Measurements from ENCODE around the gene STAP2.
"Not testable (repeated sequence)": the region's sequence is repeated elsewhere in the genome, so short reads cannot be mapped to it uniquely, and the experiment has no call there.

STAP2 gene

GRCh38 chr19:4297901-4298809, 40.5 kb downstream of the STAP2 start:
- no peak for FAIRE-seq

GRCh38 chr19:4295972-4296771, 42.5 kb downstream of the STAP2 start:
- FAIRE-seq, result no peak

DNA sequence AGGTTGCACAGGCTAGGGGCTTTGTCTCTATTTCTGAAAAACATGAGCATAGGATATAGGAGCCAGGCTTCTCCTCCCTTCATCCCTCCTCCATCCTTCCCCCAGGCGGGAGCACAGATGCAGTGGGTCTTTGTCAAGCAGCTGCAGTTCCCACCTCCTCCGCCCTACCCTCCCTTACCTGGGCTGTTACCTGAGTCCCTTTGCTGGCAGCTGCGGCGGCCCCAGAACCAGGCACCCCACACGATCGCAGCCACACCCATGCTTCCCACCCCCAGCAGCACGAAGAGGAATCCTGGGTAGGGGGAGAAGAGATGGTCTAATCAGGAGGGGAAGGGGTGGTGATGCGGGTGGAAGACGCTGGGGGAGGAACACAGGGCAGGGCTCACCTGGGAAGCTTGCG, 44.2 kb downstream of the STAP2 start:
- no peak for FAIRE-seq

DNA sequence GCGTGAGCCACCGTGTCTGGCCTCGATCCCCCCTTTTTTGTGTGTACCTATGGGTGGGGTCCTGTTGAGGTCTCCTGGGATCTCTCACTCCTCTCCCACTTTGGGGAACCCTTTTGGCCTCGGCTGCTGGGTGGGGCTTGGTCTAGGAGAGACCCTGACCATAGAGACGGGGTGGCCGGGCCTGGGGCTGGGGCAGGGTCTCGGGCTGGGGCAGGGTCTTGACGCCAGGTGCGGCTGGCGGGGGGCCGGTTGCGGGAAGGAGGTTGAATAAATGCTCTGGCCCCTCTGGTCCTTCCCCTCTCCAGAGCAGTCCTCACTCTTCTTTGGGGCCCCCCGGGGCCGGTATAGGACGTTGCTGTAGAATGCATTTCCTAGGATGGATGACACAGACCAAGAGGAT, 46.1 kb downstream of the STAP2 start:
- FAIRE-seq, result no peak

- no peak for FAIRE-seq
Observed at GRCh38 chr19:4291184-4291732, 47.4 kb downstream of the STAP2 start.

GRCh38 chr19:4288091-4288777, 50.4 kb downstream of the STAP2 start:
- FAIRE-seq, result no peak

GRCh38 chr19:4286141-4286540, 52.5 kb downstream of the STAP2 start:
- FAIRE-seq, result not testable (repeated sequence)

DNA sequence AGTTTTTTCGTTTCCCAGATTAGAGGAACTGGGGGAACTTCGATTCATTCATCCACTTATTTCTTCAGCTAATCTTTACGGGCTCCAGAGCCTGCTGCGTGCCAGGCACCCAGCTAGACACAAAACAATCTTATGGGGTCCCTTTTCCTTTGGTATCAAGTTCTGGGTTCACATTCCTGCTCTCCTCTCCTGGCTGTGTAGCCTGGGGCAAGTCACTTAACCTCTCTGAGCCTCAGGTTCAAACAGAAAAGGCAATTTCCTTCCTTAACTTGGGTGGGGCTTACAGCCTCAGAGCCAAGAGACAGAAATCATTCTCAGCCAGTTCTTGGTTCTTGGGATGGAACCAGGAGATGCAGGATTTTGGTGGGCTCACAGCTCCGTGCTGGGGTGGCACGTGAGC, 53.7 kb downstream of the STAP2 start:
- FAIRE-seq, result no peak

DNA sequence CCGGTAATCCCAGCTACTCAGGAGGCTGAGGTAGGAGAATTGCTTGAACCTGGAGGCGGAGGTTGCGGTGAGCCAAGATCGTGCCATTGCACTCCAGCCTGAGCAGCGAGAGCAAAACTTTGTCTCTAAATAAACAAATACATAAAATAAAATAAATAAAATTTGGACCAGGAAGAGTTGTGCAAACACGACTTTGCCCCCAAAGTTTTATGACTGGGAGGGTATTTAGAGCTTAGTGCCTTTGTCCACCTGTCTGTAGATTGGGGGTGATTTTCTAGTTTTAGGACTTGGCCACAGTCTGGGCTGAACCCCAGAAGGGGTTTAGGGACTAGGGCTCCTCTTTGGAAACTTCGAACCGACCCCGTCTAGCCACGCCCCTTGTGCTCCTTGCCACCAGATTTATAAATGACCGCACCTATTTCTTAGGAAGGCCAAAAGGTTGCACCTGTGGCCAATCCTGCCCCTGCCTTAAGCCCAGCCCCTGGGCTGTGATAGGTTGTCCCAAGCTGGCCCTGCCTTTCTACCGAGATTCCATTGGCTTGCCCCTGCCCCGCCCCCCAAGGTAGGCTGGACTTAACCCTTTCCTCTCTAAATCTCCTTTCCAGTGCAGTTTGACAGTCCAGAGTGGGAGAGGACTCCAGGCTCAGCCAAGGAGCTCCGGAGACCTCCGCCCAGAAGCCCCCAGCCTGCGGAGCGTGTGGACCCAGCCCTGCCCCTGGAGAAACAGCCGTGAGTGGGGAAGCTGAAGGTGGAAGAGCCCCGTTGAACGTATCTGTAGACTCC, 54.3 kb downstream of the STAP2 start:
- FAIRE-seq, result no peak

DNA sequence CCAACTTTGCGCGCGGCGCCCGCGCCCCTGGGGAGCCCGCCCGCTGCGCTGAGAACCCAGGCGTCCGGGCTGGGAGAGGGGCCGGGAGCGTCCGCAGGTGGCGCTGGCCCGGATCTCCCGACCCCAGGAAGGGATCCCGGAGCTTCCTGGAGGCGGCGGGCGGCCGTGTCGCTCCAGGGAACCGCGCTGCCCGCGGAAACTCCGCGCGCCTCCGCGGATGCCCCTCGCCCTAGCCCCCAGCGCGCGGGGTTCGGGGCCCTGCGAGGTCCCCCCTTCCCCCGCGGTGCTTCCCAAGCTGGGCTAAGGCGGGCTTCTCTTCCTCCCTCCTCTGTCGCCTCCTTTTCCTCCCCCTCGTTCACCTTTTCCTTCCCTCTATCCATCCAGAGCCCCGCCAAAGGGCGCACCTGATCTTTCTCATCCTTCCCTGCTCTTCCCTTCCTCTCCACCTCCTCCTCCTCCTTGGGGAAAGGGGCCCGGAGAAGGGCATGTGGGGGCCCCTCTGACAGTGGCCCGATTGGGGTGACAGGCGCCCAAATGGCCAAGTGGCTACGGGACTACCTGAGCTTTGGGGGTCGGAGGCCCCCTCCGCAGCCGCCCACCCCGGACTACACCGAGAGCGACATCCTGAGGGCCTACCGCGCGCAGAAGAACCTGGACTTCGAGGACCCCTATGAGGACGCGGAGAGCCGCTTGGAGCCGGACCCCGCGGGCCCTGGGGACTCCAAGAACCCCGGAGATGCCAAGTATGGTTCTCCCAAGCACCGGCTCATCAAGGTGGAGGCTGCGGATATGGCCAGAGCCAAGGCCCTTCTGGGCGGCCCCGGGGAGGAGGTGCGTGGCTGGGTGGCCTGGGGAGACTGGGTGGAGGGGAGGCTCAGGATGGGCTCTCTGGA, 58.9 kb downstream of the STAP2 start:
- FAIRE-seq, result no peak

- FAIRE-seq, result no peak
Observed at GRCh38 chr19:4279267-4279529, 59.4 kb downstream of the STAP2 start.

DNA sequence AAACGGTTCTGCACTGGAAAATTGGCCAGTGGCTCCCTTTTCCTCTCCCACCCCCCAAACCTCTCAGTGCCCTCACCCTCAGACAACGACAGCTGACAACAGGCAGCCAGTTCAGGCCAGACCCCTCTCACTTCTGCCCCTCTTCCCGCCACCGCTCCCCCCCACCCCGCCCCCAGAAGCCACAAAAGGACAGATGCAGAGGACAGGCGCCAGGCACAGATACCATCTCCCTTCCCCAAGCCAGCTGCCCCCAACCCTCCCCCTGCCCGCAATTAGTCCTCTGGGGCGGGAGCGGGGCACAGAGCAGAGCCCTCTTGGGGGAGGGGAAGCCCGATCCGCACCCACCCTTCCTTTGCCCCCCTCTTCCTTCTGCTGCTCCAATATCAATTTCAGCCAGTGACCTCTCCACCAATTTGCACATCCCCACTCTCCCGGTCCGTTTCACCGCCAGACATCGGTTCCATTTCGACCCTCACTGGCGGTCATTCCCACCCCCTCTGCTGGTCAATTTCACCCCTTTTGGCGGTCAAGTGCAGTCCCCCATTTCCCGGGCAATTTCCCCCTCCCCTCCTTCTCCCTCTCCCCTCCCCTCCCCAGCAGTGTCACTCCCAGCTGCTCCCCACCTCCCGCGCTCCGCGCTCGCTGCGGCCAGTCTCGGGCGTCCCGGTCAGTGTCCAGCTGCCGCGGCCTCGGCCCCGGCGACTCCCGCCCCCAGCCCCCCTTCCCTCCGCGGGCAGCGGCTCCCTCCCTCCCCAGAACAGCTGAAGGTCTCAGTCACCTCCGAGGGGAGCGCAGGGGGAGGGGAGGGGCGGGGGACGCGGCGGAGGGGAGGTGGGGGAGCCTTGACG, 60.0 kb downstream of the STAP2 start, which contains the start of gene SHD:
SHD (plus strand) TSS at position 848 of the 848 bp plus-strand sequence. CDS start 798 bp downstream, outside the sequence.
- no peak for FAIRE-seq

- no peak for FAIRE-seq
Observed at GRCh38 chr19:4278010-4278409, 60.6 kb downstream of the STAP2 start.

- no peak for FAIRE-seq
Observed at GRCh38 chr19:4277191-4277696, 61.4 kb downstream of the STAP2 start.

DNA sequence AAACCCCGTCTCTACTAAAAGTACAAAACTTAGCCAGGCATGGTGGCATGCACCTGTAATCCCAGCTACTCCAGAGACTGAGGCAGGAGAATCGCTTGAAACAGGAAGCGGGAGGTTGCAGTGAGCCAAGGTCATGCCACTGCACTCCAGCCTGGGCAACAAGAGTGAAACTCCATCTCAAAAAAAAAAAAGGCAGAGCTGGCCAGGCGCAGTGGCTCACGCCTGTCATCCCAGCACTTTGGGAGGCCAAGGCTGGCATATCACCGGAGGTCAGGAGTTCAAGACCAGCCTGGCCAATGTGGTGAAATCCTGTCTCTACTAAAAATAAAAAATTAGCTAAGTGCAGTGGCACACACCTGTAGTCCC, 64.3 kb downstream of the STAP2 start:
- not testable (repeated sequence) for FAIRE-seq

Data from endometrium (tissue), 2 donors.